Transverse colon (tissue), 4 donors: ENCODE results near the gene C1QB.

ENCODE experiments used
- CTCF ChIP-seq, 5 experiments: fragments of 200-600 bp in 3 of 5; fragments of 450-650 bp in 2 of 5; sonication (generic) in 3 of 5; IDR thresholded peaks; 1 replicate in 2 of 5; 2 replicates in 3 of 5; pipeline ENCODE4 v1.5.1; 2016 to 2017; ENCODE audit warnings: antibody characterized with exemption in 5 of 5, inconsistent platforms in 3 of 5, mild to moderate bottlenecking in 2 of 5, moderate library complexity in 1 of 5
- EP300 ChIP-seq: sonication (generic); formaldehyde crosslinking; IDR thresholded peaks from one replicate; pipeline ENCODE4 v1.6.1; 2017; ENCODE audit warnings: antibody characterized with exemption, low read depth
- POLR2A ChIP-seq: fragments of 450-650 bp; IDR thresholded peaks from one replicate; pipeline ENCODE4 v1.6.1; 2016; ENCODE audit warnings: antibody characterized with exemption, mild to moderate bottlenecking, moderate library complexity
- POLR2AphosphoS5 ChIP-seq, 3 donors: sonication (generic); formaldehyde crosslinking; IDR thresholded peaks; one replicate each; pipeline ENCODE4 v1.6.1; 2016; ENCODE audit warnings: antibody characterized with exemption in 3 of 3

DNA sequence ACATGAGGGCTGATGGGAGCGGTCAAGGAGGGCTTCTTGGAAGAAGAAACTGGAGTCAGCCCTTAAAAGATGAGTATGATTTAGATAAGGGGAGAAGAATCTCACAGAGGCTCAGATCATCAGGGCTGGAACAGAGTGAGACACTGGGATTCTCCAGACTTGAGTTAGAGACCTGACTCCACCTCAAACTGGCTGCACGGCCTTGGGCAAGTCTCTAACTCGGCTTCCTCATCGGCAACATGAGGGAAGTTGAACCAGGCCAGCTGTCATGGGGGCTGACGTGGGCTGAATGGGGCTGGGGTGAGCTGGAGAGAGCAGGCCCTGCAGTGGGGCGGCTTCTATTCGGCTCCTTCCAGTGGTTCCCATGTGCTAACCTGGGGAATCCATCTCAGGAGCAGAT lies 7.1 kb upstream of the C1QB start:
- TF ChIP-seq POLR2AphosphoS5 (IDR thresholded peaks at IDR 0.05) (peak in 1 of 3 donors; percentile 11), CTCF (IDR thresholded peaks at IDR 0.05) (no peak), POLR2A (peak; percentile 33), EP300 (no peak)
